Mononuclear cell (primary cell): Measurements from ENCODE around the gene SH3BP2. TPM values are rescaled to one million over a fixed set of nuclear protein-coding genes. Genes with fewer than 3 reads are reported as not detected.
A peak's percentile ranks its signal among the peaks of the same experiment; 100 is the strongest.

ENCODE experiments used
- H3K27me3 ChIP-seq: 2 replicates; pipeline ENCODE4 v1.6.0; 2011; ENCODE audit warnings: low read length, control low read depth; ENCODE audit not compliant: insufficient read depth
- H3K4me1 ChIP-seq: 2 replicates; pipeline ENCODE4 v1.5.1; 2011; ENCODE audit warnings: mild to moderate bottlenecking, low read length, control low read depth; ENCODE audit not compliant: insufficient read depth
- H3K4me3 ChIP-seq: 2 replicates; pipeline ENCODE4 v1.5.1; 2011; ENCODE audit warnings: mild to moderate bottlenecking, low read length, moderate library complexity
- H3K9me3 ChIP-seq: 2 replicates; pipeline ENCODE4 v1.5.1; 2011; ENCODE audit warnings: low read depth, mild to moderate bottlenecking, control low read depth, low read length
- total RNA-seq: library from RNA; depleted of rRNA; stranded (reverse); fragments of >200 nt; gene quantifications from one replicate; pipeline ENCODE4 v1.2.3, GENCODE V29; 2012

Gene SH3BP2, protein sequence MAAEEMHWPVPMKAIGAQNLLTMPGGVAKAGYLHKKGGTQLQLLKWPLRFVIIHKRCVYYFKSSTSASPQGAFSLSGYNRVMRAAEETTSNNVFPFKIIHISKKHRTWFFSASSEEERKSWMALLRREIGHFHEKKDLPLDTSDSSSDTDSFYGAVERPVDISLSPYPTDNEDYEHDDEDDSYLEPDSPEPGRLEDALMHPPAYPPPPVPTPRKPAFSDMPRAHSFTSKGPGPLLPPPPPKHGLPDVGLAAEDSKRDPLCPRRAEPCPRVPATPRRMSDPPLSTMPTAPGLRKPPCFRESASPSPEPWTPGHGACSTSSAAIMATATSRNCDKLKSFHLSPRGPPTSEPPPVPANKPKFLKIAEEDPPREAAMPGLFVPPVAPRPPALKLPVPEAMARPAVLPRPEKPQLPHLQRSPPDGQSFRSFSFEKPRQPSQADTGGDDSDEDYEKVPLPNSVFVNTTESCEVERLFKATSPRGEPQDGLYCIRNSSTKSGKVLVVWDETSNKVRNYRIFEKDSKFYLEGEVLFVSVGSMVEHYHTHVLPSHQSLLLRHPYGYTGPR
- total RNA-seq: 134 TPM

- Histone ChIP-seq H3K4me3 (peak within 1 kb of the TSS; percentile 51), H3K4me1 (peaks cover 92% of the 10 kb centered on the region), H3K27me3 (no peaks in the 10 kb centered on the region), H3K9me3 (no peaks in the 10 kb centered on the region)
These were observed at the start of gene SH3BP2 for GRCh38 chr4:2792711-2793585. SH3BP2 (plus strand) TSS chr4:2793085; CDS start chr4:2820618, 27,533 bp downstream.

- peaks cover 23% of the 10 kb centered on the region for H3K4me1 ChIP-seq
These were observed 49.1 kb upstream of the SH3BP2 start for GRCh38 chr4:2743518-2744445.

GRCh38 chr4:2744576-2745270 is 48.2 kb upstream of the SH3BP2 start:
- H3K9me3 ChIP-seq: no peaks in the 10 kb centered on the region
- no peaks in the 10 kb centered on the region for H3K27me3 ChIP-seq
- H3K4me3 ChIP-seq: no peak overlapping the region
- H3K4me1 ChIP-seq: peaks cover 23% of the 10 kb centered on the region

More at GRCh38 chr4:2743518-2744445, 49.1 kb upstream of the SH3BP2 start:
- Histone ChIP-seq H3K9me3 (no peaks in the 10 kb centered on the region), H3K27me3 (no peaks in the 10 kb centered on the region), H3K4me3 (no peak overlapping the region)

DNA sequence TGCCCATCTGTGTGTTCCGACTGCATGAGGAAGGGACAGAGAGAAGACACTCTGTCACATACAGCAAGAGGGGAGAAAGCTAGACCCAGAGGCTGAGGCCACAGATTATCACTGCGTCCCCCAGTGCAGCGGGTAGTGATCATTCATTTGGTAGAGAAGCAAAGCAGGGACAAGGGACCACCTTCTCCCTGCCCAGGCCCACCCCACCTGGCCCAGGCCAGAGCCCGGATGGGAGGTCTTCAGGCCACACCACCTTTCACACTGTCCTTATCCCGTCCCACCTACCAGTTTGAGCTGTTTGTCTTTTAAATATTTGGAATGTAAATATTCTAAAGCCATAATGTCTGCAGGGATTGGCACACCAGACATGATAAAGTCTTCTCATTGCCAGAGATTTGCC is 47.4 kb upstream of the SH3BP2 start:
- peaks cover 23% of the 10 kb centered on the region for H3K4me1 ChIP-seq
- no peak overlapping the region for H3K4me3 ChIP-seq
- no peaks in the 10 kb centered on the region for H3K9me3 ChIP-seq
- H3K27me3 ChIP-seq: no peaks in the 10 kb centered on the region

DNA sequence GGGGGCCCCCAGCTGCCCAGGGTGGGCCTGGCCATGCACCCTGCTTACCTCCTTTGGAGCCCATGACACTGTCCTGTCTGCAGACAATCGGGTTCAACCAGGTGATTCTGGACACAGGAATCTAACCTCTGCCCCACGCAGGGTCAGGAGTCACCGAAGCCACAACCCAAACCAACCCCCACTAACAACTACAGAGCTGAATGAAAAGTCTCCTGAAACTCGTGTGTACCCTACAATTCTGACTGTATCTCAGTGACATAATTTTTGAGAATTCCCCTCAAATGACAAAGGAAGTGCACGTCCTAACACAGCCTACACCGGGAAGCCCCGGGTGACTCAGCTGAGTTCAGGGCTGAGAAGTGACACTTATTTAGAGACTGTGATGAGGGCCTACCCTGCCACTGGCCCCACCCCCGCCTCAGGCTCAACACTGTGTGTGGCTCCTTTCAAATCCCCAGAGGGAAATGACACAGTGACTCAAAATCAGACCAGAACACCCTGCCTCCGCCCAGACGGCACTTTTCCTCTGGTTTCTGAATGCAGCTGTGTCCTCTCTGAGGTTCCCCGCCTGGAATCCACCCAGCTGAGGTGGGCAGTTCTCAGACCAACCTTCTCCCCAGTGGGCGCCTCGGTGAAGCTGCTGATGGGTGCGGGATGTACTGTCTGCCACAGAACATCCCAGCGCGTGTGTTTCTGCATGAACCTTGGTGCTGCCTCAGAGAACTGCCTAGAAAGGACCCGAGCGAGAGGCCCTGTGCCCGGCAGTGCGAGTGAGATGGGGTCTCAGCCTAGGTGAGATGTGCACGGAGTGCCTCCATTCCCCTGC is 46.7 kb upstream of the SH3BP2 start:
- Histone ChIP-seq H3K4me3 (no peak overlapping the region), H3K27me3 (no peaks in the 10 kb centered on the region), H3K4me1 (peaks cover 23% of the 10 kb centered on the region), H3K9me3 (no peaks in the 10 kb centered on the region)

- no peak overlapping the region for H3K4me3 ChIP-seq
These were observed 45.8 kb upstream of the SH3BP2 start for GRCh38 chr4:2746891-2747695.

DNA sequence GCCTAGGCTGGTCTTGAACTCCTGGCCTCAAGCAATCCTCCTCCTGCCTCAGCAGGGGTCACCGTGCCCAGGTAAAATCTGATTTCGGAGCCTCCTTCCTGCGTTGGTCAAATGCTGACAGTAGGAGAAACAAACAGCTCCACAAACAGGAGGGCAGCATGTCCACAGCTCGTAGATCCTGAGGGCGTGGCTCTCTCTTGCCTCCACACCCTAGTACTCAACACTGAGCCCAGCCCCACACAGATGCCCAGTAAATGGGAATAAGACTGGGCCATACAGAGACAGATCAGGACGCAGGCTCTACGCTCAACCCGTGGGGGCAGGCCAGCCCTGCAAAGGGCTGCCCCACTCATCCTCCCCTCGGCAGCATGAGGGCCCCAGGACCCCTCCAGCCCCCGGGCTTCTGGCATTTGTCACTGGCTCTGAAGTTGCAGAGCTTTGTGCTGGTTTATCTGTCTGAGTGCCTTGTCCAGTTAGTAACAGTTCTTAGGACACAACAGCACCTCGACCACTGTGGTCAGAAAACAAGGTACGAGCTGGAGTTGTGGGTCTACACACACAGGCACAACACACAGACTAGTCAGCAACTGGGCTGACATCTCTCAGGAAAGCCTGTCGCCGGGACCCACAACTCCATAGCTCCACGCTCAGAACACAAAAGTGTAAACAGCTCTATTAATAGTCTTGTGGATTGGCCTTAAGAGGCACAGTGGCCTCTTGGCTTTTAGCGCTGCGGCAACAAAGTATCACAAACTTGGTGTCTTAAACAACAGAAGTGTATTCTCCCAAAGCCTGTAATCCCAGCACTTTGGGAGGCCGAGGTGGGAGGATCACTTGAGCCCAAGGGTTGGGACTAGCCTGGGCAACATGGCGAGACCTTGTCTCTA is 41.9 kb upstream of the SH3BP2 start:
- Histone ChIP-seq H3K27me3 (no peaks in the 10 kb centered on the region), H3K4me3 (no peak overlapping the region), H3K9me3 (no peaks in the 10 kb centered on the region), H3K4me1 (peaks cover 28% of the 10 kb centered on the region)

More at GRCh38 chr4:2746891-2747695, 45.8 kb upstream of the SH3BP2 start:
- Histone ChIP-seq H3K9me3 (no peaks in the 10 kb centered on the region), H3K27me3 (no peaks in the 10 kb centered on the region), H3K4me1 (peaks cover 23% of the 10 kb centered on the region)

DNA sequence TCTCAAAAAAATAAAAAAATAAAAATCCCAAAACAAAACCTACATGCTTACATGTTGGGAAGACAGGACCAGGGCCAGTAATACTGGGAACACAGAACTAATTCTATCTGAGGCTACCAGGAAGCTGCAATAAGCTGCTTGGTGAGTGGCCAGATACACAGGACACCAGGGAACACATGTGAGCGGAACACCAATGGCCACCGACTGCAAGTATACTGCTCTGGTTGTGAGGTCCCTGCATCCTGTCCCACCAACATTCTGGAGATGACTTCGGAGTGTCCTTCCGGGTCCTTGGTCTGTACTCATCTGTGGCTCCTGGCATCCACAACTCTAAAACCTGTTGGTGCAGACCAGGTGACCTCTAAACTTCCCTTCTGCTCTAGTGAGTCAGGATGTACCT is 39.4 kb upstream of the SH3BP2 start:
- Histone ChIP-seq H3K9me3 (no peaks in the 10 kb centered on the region), H3K4me3 (no peak overlapping the region), H3K27me3 (no peaks in the 10 kb centered on the region), H3K4me1 (peaks cover 17% of the 10 kb centered on the region)

GRCh38 chr4:2754848-2755819 is 37.8 kb upstream of the SH3BP2 start:
- peak overlapping the region; percentile 81 for H3K4me3 ChIP-seq
- peaks cover 17% of the 10 kb centered on the region for H3K4me1 ChIP-seq
- no peaks in the 10 kb centered on the region for H3K27me3 ChIP-seq

GRCh38 chr4:2755821-2756690 is 36.8 kb upstream of the SH3BP2 start, which contains the start of gene TNIP2:
TNIP2 (minus strand) TSS chr4:2756336; CDS start chr4:2756289, 47 bp downstream.
- H3K9me3 ChIP-seq: no peaks in the 10 kb centered on the region
- H3K4me3 ChIP-seq: peak within 1 kb of the TSS; percentile 81
- H3K27me3 ChIP-seq: no peaks in the 10 kb centered on the region
- H3K4me1 ChIP-seq: peaks cover 17% of the 10 kb centered on the region

More at GRCh38 chr4:2754848-2755819, 37.8 kb upstream of the SH3BP2 start:
- H3K9me3 ChIP-seq: no peaks in the 10 kb centered on the region
